Activated CD8-positive, alpha-beta T cell treated with anti-CD3 and anti-CD28 coated beads, Interleukin-2, amount 10 ng/mL, durations not matched to agents 7 days and 5 days (primary cell): ENCODE measurements around the gene MRGPRF. TPM values are rescaled to one million over a fixed set of nuclear protein-coding genes. Genes with fewer than 3 reads are reported as not detected.
"Not testable (repeated sequence)": the region's sequence is repeated elsewhere in the genome, so short reads cannot be mapped to it uniquely, and the experiment has no call there.

Experiments
- ATAC-seq: fragments of 150-1000 bp; cut with Tn5 transposase; one replicate; pipeline ENCODE4 v1.10.0; 2021; ENCODE audit warnings: moderate library complexity
- CTCF ChIA-PET: fragments of 350-600 bp; sonication (Branson Sonifier 250); formaldehyde crosslinking; loops from one replicate; lab custom pipeline; 2021; ENCODE audit warnings: antibody characterized with exemption; lab: Charles Lee
- POLR2A ChIA-PET: fragments of 350-600 bp; sonication (Branson Sonifier 250); formaldehyde crosslinking; loops from one replicate; lab custom pipeline; 2021; ENCODE audit warnings: antibody characterized with exemption; lab: Charles Lee
- DNase-seq: peaks from one replicate; pipeline ENCODE4 v3.0.0-alpha.2; 2020
- H3K27ac Mint-ChIP-seq: one replicate; pipeline ENCODE4 v1.8.0; 2021; ENCODE audit warnings: mild to moderate bottlenecking, mixed read lengths
- H3K27me3 Mint-ChIP-seq: one replicate; pipeline ENCODE4 v1.8.0; 2021; ENCODE audit warnings: low read depth, mixed read lengths
- H3K36me3 Mint-ChIP-seq: one replicate; pipeline ENCODE4 v1.8.0; 2021; ENCODE audit warnings: low read depth, mixed read lengths
- H3K4me1 Mint-ChIP-seq: one replicate; pipeline ENCODE4 v1.8.0; 2021; ENCODE audit warnings: low read depth, mixed read lengths
- H3K4me3 Mint-ChIP-seq: one replicate; pipeline ENCODE4 v1.8.0; 2021; ENCODE audit warnings: mild to moderate bottlenecking, mixed read lengths
- H3K9me3 Mint-ChIP-seq: one replicate; pipeline ENCODE4 v1.8.0; 2022; ENCODE audit warnings: mixed read lengths; ENCODE audit not compliant: insufficient read depth
- total RNA-seq, 2 experiments: library from RNA; stranded (reverse); gene quantifications; one replicate each; pipeline ENCODE4 v1.2.3, GENCODE V29; 2021

MRGPRF gene
- total RNA-seq, 2 experiments from 2014 or later, result not detected

GRCh38 chr11:69003301-69003865 is 9.7 kb downstream of the MRGPRF start:
- Mint-ChIP-seq H3K4me3 (no peak overlapping the region), H3K27me3 (no peaks in the 10 kb centered on the region), H3K4me1 (no peaks in the 10 kb centered on the region), H3K9me3 (no peaks in the 10 kb centered on the region), H3K27ac (no peak overlapping the region), H3K36me3 (no peaks in the 10 kb centered on the region)
- ChIA-PET POLR2A (no interaction called here), CTCF (no interaction called here)
- DNase-seq, result no peak
- no peak for ATAC-seq

- no peak for DNase-seq
- ATAC-seq, result no peak
- no peaks in the 10 kb centered on the region for H3K36me3 Mint-ChIP-seq
- H3K9me3 Mint-ChIP-seq, result no peaks in the 10 kb centered on the region
- POLR2A ChIA-PET, result no interaction called here
- H3K4me1 Mint-ChIP-seq, result no peaks in the 10 kb centered on the region
- no peaks in the 10 kb centered on the region for H3K27me3 Mint-ChIP-seq
- H3K27ac Mint-ChIP-seq, result no peak overlapping the region
- CTCF ChIA-PET, result interaction anchor here (1.8 kb wide), 1 partner anchor 8 kb away, joined by 4 read pairs; no protein-coding TSS in a partner anchor
- no peak overlapping the region for H3K4me3 Mint-ChIP-seq
These were observed 10.3 kb downstream of the MRGPRF start for GRCh38 chr11:69002570-69003231.

DNA sequence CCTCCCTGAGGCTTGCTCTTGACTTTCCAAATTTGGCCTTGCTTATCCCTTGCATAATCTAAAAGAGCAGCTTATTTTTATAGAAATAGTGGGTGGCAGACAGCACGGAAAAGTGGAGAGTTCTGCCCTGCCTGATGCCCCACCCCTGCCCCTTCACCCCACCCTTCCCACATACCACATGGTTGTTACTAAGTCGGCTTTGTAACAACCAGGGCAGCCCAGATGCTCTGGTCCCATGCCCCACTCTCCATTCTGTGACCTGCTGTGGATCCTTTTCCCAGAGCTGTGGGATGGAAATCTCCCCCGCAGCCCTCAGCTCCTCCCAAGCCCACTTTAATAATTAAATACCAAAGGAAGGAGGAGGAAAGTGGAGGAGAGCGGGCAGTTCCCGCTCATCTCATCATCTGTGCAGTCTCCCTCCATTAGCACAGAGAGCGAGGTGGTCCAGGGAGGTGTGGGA is 10.9 kb downstream of the MRGPRF start:
- Mint-ChIP-seq H3K27me3 (no peaks in the 10 kb centered on the region), H3K9me3 (no peaks in the 10 kb centered on the region), H3K4me1 (no peaks in the 10 kb centered on the region), H3K27ac (no peak overlapping the region), H3K36me3 (no peaks in the 10 kb centered on the region), H3K4me3 (no peak overlapping the region)
- no peak for ATAC-seq
- DNase-seq, result no peak
- ChIA-PET CTCF (interaction anchor here (1.8 kb wide), 1 partner anchor 9 kb away, joined by 4 read pairs; no protein-coding TSS in a partner anchor), POLR2A (no interaction called here)

GRCh38 chr11:69001243-69002081 is 11.6 kb downstream of the MRGPRF start:
- ChIA-PET CTCF (interaction anchor here (1.8 kb wide), 1 partner anchor 9 kb away, joined by 4 read pairs; no protein-coding TSS in a partner anchor), POLR2A (no interaction called here)
- H3K4me1 Mint-ChIP-seq, result no peaks in the 10 kb centered on the region

GRCh38 chr11:69000831-69001242 is 12.2 kb downstream of the MRGPRF start:
- ATAC-seq (no peak), DNase-seq (no peak)
- ChIA-PET CTCF (no interaction called here), POLR2A (no interaction called here)
- Mint-ChIP-seq H3K4me3 (no peak overlapping the region), H3K36me3 (no peaks in the 10 kb centered on the region), H3K27ac (no peak overlapping the region), H3K27me3 (no peaks in the 10 kb centered on the region), H3K9me3 (no peaks in the 10 kb centered on the region), H3K4me1 (no peaks in the 10 kb centered on the region)

More at GRCh38 chr11:69001243-69002081, 11.6 kb downstream of the MRGPRF start:
- Mint-ChIP-seq H3K9me3 (no peaks in the 10 kb centered on the region), H3K27ac (no peak overlapping the region), H3K27me3 (no peaks in the 10 kb centered on the region), H3K4me3 (no peak overlapping the region), H3K36me3 (no peaks in the 10 kb centered on the region)
- ATAC-seq, result no peak
- no peak for DNase-seq

DNA sequence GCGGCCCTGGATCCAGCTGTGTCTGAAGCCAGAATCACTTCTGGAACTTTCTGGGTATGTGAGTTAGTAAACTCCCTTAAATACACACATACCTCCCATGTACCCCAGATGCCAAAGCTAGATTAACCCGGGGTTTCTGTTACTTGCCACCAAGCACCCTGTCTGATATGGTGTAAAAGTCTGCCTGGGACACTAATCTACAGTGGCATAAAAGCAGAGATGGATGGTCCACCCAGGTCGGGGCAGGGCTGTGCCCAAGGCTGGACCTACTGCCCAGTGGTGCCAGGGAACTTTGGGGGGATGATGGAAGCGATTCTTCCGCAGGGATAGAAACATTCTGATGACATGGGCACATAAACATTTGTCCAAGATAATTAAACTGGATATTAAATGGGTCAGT is 12.7 kb downstream of the MRGPRF start:
- no peak overlapping the region for H3K4me3 Mint-ChIP-seq
- no peak for ATAC-seq
- no peaks in the 10 kb centered on the region for H3K27me3 Mint-ChIP-seq
- no peaks in the 10 kb centered on the region for H3K4me1 Mint-ChIP-seq
- no peak overlapping the region for H3K27ac Mint-ChIP-seq
- no peaks in the 10 kb centered on the region for H3K9me3 Mint-ChIP-seq
- ChIA-PET CTCF (no interaction called here), POLR2A (no interaction called here)
- no peaks in the 10 kb centered on the region for H3K36me3 Mint-ChIP-seq
- no peak for DNase-seq

- POLR2A ChIA-PET, DNase-seq: not testable (repeated sequence)
These were observed 13.2 kb downstream of the MRGPRF start for GRCh38 chr11:68999748-69000355.

GRCh38 chr11:68999093-68999747 is 13.8 kb downstream of the MRGPRF start:
- no peak overlapping the region for H3K4me3 Mint-ChIP-seq
- ChIA-PET POLR2A (no interaction called here), CTCF (no interaction called here)

More at GRCh38 chr11:68999748-69000355, 13.2 kb downstream of the MRGPRF start:
- H3K27me3 Mint-ChIP-seq, H3K27ac Mint-ChIP-seq, ATAC-seq, H3K36me3 Mint-ChIP-seq, H3K4me3 Mint-ChIP-seq, CTCF ChIA-PET, H3K4me1 Mint-ChIP-seq, H3K9me3 Mint-ChIP-seq: not testable (repeated sequence)

GRCh38 chr11:68998390-68998911 is 14.6 kb downstream of the MRGPRF start:
- no peak overlapping the region for H3K27ac Mint-ChIP-seq
- ATAC-seq (no peak), DNase-seq (no peak)
- ChIA-PET CTCF (no interaction called here), POLR2A (no interaction called here)
- H3K9me3 Mint-ChIP-seq, result no peaks in the 10 kb centered on the region
- H3K4me3 Mint-ChIP-seq, result no peak overlapping the region
- H3K36me3 Mint-ChIP-seq, result no peaks in the 10 kb centered on the region
- H3K4me1 Mint-ChIP-seq, result no peaks in the 10 kb centered on the region
- H3K27me3 Mint-ChIP-seq, result no peaks in the 10 kb centered on the region

More at GRCh38 chr11:68999093-68999747, 13.8 kb downstream of the MRGPRF start:
- Mint-ChIP-seq H3K9me3 (no peaks in the 10 kb centered on the region), H3K27ac (no peak overlapping the region), H3K4me1 (no peaks in the 10 kb centered on the region), H3K36me3 (no peaks in the 10 kb centered on the region), H3K27me3 (no peaks in the 10 kb centered on the region)
- no peak for ATAC-seq
- no peak for DNase-seq

DNA sequence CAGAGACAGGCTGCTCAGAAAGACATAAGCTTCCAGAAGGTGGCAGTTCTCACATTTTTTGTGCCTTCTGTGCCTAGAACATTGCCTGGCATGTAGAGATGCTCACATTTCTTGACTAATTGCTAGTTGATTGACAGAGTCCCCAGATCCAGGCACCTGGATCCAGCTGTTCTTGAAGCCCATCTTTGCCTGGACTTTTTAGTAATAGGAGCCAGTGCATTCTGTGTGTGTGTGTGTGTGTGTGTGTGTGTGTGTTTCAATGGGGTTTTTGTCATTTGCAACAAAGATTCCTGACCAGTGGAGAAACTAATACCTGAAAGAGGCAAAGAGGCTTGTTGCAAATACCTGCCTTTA is 15.1 kb downstream of the MRGPRF start:
- CTCF ChIA-PET, result no interaction called here
- ATAC-seq (no peak), DNase-seq (no peak)
- Mint-ChIP-seq H3K4me3 (no peak overlapping the region), H3K36me3 (no peaks in the 10 kb centered on the region), H3K4me1 (no peaks in the 10 kb centered on the region), H3K27ac (no peak overlapping the region), H3K9me3 (no peaks in the 10 kb centered on the region), H3K27me3 (peaks cover 3% of the 10 kb centered on the region)
- POLR2A ChIA-PET, result no interaction called here
